ENCODE measurements around the gene SNX20.

DNA sequence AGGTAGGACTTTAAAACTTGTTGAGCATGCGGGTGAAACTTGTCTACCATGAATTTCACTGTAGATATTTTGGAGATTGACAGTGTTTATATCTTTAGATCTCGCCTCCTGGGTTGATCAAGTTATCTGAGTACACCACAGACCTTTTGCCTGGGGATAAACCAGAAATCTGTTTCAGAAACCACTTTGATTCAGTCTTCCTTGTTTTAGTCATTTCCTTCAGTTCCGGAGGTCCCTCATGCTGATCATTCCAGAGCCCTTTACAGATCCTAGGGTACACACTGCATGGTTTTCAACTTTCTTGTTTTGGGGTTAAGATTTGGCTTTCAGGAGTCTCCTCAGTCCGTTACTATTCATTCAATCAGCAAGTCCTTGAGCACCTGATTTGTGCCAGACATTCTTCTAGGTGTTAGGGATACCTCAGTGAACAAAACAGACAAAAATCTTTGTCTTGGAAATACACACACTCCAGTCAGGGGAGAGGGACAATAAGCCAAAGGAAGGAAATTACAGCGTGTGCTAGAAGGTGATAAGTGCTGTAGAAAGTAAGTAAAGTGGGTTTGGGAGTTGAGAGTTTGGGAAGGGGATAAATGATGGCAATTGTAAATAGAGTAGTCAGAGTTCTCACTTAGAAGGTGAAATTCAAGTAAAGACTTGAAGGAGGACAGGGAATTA is 24.5 kb upstream of the SNX20 start:
- TF ChIP-seq, protein P1, sequence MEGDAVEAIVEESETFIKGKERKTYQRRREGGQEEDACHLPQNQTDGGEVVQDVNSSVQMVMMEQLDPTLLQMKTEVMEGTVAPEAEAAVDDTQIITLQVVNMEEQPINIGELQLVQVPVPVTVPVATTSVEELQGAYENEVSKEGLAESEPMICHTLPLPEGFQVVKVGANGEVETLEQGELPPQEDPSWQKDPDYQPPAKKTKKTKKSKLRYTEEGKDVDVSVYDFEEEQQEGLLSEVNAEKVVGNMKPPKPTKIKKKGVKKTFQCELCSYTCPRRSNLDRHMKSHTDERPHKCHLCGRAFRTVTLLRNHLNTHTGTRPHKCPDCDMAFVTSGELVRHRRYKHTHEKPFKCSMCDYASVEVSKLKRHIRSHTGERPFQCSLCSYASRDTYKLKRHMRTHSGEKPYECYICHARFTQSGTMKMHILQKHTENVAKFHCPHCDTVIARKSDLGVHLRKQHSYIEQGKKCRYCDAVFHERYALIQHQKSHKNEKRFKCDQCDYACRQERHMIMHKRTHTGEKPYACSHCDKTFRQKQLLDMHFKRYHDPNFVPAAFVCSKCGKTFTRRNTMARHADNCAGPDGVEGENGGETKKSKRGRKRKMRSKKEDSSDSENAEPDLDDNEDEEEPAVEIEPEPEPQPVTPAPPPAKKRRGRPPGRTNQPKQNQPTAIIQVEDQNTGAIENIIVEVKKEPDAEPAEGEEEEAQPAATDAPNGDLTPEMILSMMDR (IDR thresholded peaks at IDR 0.05) = no peak
- TF ChIP-seq POLR2A (IDR thresholded peaks at IDR 0.05) = no peak
